Measurements from ENCODE around the gene FOXC2.

The FOXC2 gene

DNA sequence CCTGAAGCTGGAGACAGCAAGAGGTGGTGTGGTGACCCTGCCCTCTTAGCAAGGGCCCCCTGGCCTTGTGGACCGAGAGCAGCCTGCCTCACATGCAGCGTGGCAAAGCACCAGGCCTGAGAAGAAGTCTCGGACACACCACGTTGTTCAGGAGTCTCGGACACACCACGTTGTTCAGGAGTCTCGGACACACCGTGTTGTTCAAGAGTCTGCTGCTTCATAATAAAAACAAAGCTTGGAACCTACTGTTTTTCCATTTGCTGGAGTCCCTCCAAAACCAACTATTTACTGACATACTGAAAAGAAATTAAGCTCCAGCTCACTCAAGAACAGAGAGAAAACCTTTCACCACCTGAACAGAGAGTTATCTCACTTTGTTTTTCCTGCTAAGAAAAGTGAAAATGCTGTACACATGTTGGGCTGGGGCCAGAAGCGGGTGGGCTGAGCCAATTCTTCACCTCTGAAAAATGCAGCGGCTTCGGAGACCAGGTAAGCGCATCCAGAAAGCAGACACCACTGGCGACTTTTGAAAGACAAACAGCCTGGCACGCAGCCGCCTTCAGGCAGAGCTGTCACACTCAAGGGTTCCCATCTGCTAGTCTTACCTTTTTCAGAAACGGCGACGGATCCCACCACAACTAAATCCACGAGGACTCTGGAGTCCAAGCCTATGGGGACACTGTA lies 20.5 kb upstream of the FOXC2 start:
- Histone ChIP-seq H3K9me3 (replicated peaks; ENCODE audit: insufficient read depth, low read length) (no peaks in the 10 kb centered on the region), H3K36me3 (replicated peaks; ENCODE audit: insufficient read depth, low read length) (no peaks in the 10 kb centered on the region), H3K4me2 (ENCODE audit: low read depth, low read length) (no peak overlapping the region), H3K27ac (ENCODE audit: low read length) (no peak overlapping the region), H3F3A (ENCODE audit: insufficient read depth, low read length) (no peaks in the 10 kb centered on the region), H3K4me1 (ENCODE audit: low read length) (no peaks in the 10 kb centered on the region), H3K4me3 (ENCODE audit: low read length) (no peak overlapping the region), H3K9me2 (replicated peaks; ENCODE audit: insufficient read depth, low read length) (no peaks in the 10 kb centered on the region), H3K27me3 (replicated peaks; ENCODE audit: insufficient read depth, low read length) (no peaks in the 10 kb centered on the region), H3K79me2 (ENCODE audit: low read length) (no peaks in the 10 kb centered on the region), H2AFZ (ENCODE audit: low read length) (no peak overlapping the region), H3K9ac (ENCODE audit: low read length) (no peak overlapping the region), H4K20me1 (ENCODE audit: insufficient read depth, low read length) (no peaks in the 10 kb centered on the region)
- no peak for DNase-seq
- TF ChIP-seq, protein P1, sequence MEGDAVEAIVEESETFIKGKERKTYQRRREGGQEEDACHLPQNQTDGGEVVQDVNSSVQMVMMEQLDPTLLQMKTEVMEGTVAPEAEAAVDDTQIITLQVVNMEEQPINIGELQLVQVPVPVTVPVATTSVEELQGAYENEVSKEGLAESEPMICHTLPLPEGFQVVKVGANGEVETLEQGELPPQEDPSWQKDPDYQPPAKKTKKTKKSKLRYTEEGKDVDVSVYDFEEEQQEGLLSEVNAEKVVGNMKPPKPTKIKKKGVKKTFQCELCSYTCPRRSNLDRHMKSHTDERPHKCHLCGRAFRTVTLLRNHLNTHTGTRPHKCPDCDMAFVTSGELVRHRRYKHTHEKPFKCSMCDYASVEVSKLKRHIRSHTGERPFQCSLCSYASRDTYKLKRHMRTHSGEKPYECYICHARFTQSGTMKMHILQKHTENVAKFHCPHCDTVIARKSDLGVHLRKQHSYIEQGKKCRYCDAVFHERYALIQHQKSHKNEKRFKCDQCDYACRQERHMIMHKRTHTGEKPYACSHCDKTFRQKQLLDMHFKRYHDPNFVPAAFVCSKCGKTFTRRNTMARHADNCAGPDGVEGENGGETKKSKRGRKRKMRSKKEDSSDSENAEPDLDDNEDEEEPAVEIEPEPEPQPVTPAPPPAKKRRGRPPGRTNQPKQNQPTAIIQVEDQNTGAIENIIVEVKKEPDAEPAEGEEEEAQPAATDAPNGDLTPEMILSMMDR (IDR thresholded peaks at IDR 0.05; ENCODE audit: low read length), result no peak
- TF ChIP-seq EZH2phosphoT487 (IDR thresholded peaks at IDR 0.05; ENCODE audit: low read length) (no peak), EZH2 (optimal IDR thresholded peaks at IDR 0.05; ENCODE audit: low read depth, low read length) (no peak)

DNA sequence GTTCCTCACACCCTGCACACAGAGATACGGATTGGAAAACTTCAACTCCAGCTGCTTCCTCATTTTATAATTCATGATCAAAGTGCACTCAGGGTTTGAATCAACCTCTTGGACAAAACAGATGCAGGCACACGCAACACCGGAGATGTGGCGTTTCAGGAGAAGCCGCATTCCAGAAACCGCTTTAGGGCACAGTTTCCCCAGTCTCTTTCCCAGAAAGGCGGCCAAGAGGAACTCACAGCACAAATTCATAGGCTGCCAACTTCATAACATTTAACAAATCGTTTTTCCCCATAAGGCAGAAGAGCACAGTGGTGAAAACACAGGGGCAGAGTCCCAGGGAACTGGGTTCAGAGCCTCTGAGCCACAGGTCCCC lies 20.0 kb upstream of the FOXC2 start:
- no peaks in the 10 kb centered on the region for H4K20me1 ChIP-seq (ENCODE audit: insufficient read depth, low read length)
- no peaks in the 10 kb centered on the region for H3K27me3 ChIP-seq (replicated peaks; ENCODE audit: insufficient read depth, low read length)
- no peak overlapping the region for H3K4me2 ChIP-seq (ENCODE audit: low read depth, low read length)
- H3K4me1 ChIP-seq (ENCODE audit: low read length), result no peaks in the 10 kb centered on the region
- no peaks in the 10 kb centered on the region for H3K36me3 ChIP-seq (replicated peaks; ENCODE audit: insufficient read depth, low read length)
- H3K9ac ChIP-seq (ENCODE audit: low read length), result no peak overlapping the region
- H3K27ac ChIP-seq (ENCODE audit: low read length), result no peak overlapping the region
- H2AFZ ChIP-seq (ENCODE audit: low read length), result no peak overlapping the region
- TF ChIP-seq EZH2 (optimal IDR thresholded peaks at IDR 0.05; ENCODE audit: low read depth, low read length), result no peak
- TF ChIP-seq, protein P1 (IDR thresholded peaks at IDR 0.05; ENCODE audit: low read length), result no peak
- no peak for TF ChIP-seq EZH2phosphoT487 (IDR thresholded peaks at IDR 0.05; ENCODE audit: low read length)
- H3K9me3 ChIP-seq (replicated peaks; ENCODE audit: insufficient read depth, low read length), result no peaks in the 10 kb centered on the region
- DNase-seq, result no peak
- no peak overlapping the region for H3K4me3 ChIP-seq (ENCODE audit: low read length)
- H3K9me2 ChIP-seq (replicated peaks; ENCODE audit: insufficient read depth, low read length), result no peaks in the 10 kb centered on the region
- H3F3A ChIP-seq (ENCODE audit: insufficient read depth, low read length), result no peaks in the 10 kb centered on the region
- H3K79me2 ChIP-seq (ENCODE audit: low read length), result no peaks in the 10 kb centered on the region

DNA sequence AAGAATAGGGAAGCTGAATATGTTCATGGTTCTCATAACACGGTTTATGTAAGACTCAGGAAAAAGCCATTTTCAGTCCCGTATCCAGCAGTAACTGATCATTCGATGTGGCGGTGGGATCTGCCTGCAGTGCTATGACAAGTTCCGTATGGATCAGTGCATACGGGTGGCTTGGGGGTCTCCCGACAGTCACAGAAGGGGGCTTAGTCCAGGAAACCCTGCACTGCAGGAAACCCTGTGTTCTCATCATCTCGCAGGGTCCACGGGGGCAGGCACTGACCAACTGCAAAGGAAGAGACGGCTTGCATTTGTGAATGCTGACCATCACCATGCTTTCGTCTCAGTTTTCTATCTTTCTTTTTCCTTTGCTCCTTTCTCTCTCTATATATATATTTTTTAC lies 19.3 kb upstream of the FOXC2 start:
- H3K27ac ChIP-seq (ENCODE audit: low read length), result no peak overlapping the region
- H4K20me1 ChIP-seq (ENCODE audit: insufficient read depth, low read length), result no peaks in the 10 kb centered on the region
- no peak for TF ChIP-seq EZH2 (optimal IDR thresholded peaks at IDR 0.05; ENCODE audit: low read depth, low read length)
- TF ChIP-seq, protein P1 (IDR thresholded peaks at IDR 0.05; ENCODE audit: low read length), result no peak
- TF ChIP-seq EZH2phosphoT487 (IDR thresholded peaks at IDR 0.05; ENCODE audit: low read length), result no peak
- no peaks in the 10 kb centered on the region for H3K27me3 ChIP-seq (replicated peaks; ENCODE audit: insufficient read depth, low read length)
- no peaks in the 10 kb centered on the region for H3K79me2 ChIP-seq (ENCODE audit: low read length)
- H3K4me2 ChIP-seq (ENCODE audit: low read depth, low read length), result no peak overlapping the region
- H3K4me3 ChIP-seq (ENCODE audit: low read length), result no peak overlapping the region
- H3K4me1 ChIP-seq (ENCODE audit: low read length), result no peaks in the 10 kb centered on the region
- H3K9ac ChIP-seq (ENCODE audit: low read length), result no peak overlapping the region
- no peaks in the 10 kb centered on the region for H3K36me3 ChIP-seq (replicated peaks; ENCODE audit: insufficient read depth, low read length)
- H2AFZ ChIP-seq (ENCODE audit: low read length), result no peak overlapping the region
- no peak for DNase-seq
- H3K9me2 ChIP-seq (replicated peaks; ENCODE audit: insufficient read depth, low read length), result no peaks in the 10 kb centered on the region
- no peaks in the 10 kb centered on the region for H3F3A ChIP-seq (ENCODE audit: insufficient read depth, low read length)
- no peaks in the 10 kb centered on the region for H3K9me3 ChIP-seq (replicated peaks; ENCODE audit: insufficient read depth, low read length)
